HEK293T (cell line): ENCODE data around the gene ZBBX.

Source experiments
- CTCF ChIA-PET: fragments of 350-600 bp; formaldehyde crosslinking; extraction: SDS; loops from one replicate; lab custom pipeline; 2021; ENCODE audit warnings: antibody characterized with exemption, inconsistent platforms; lab: Yijun Ruan, JAX
- POLR2A ChIA-PET: fragments of 350-600 bp; formaldehyde crosslinking; extraction: SDS; loops from one replicate; lab custom pipeline; 2020; ENCODE audit warnings: antibody characterized with exemption, inconsistent platforms; lab: Yijun Ruan, JAX
- DNase-seq: peaks from one replicate; pipeline ENCODE4 v3.0.0; 2012; ENCODE audit warnings: mixed read lengths; ENCODE audit errors: extremely low spot score
- ARNT ChIP-seq: fragments of 450-650 bp; IDR thresholded peaks from 2 replicates; pipeline ENCODE4 v1.6.1; 2017; ENCODE audit warnings: mild to moderate bottlenecking
- BHLHE40 ChIP-seq: fragments of 450-650 bp; IDR thresholded peaks from 2 replicates; pipeline ENCODE4 v1.6.1; 2016; ENCODE audit warnings: mild to moderate bottlenecking, moderate library complexity, borderline replicate concordance
- CTBP1 ChIP-seq: fragments of 450-650 bp; IDR thresholded peaks from 2 replicates; pipeline ENCODE4 v1.6.1; 2016; ENCODE audit warnings: borderline replicate concordance
- ELF4 ChIP-seq: fragments of 450-650 bp; IDR thresholded peaks from 2 replicates; pipeline ENCODE4 v1.6.1; 2017; ENCODE audit warnings: antibody characterized with exemption
- FOXA1 ChIP-seq: fragments of 450-650 bp; IDR thresholded peaks from 2 replicates; pipeline ENCODE4 v1.6.1; 2016; ENCODE audit warnings: mild to moderate bottlenecking
- FOXK2 ChIP-seq: fragments of 450-650 bp; IDR thresholded peaks from 2 replicates; pipeline ENCODE4 v1.6.1; 2016; ENCODE audit warnings: mild to moderate bottlenecking
- FOXM1 ChIP-seq: fragments of 450-650 bp; IDR thresholded peaks from 2 replicates; pipeline ENCODE4 v1.6.1; 2017; ENCODE audit warnings: mild to moderate bottlenecking, borderline replicate concordance
- HDGF ChIP-seq: fragments of 450-650 bp; IDR thresholded peaks from 2 replicates; pipeline ENCODE4 v1.6.1; 2017; ENCODE audit warnings: antibody characterized with exemption, borderline replicate concordance
- L3MBTL2 ChIP-seq: fragments of 450-650 bp; conservative IDR thresholded peaks from 2 replicates; pipeline ENCODE4 v1.6.1; 2016; ENCODE audit warnings: mild to moderate bottlenecking
- LEF1 ChIP-seq: fragments of 450-650 bp; IDR thresholded peaks from 2 replicates; pipeline ENCODE4 v1.6.1; 2017; ENCODE audit warnings: mild to moderate bottlenecking, borderline replicate concordance
- NFRKB ChIP-seq: fragments of 450-650 bp; IDR thresholded peaks from 2 replicates; pipeline ENCODE4 v1.6.1; 2016; ENCODE audit warnings: mild to moderate bottlenecking, moderate library complexity
- SP1 ChIP-seq: fragments of 450-650 bp; IDR thresholded peaks from 2 replicates; pipeline ENCODE4 v1.6.1; 2017
- SUZ12 ChIP-seq: fragments of 450-650 bp; IDR thresholded peaks from 2 replicates; pipeline ENCODE4 v1.6.1; 2016; ENCODE audit warnings: mild to moderate bottlenecking
- TARDBP ChIP-seq: fragments of 450-650 bp; IDR thresholded peaks from 2 replicates; pipeline ENCODE4 v1.6.1; 2016
- ZNF384 ChIP-seq: fragments of 450-650 bp; IDR thresholded peaks from 2 replicates; pipeline ENCODE4 v1.6.1; 2016
- TF ChIP-seq, protein P1 (sequence below): fragments of 450-650 bp; IDR thresholded peaks from 2 replicates; pipeline ENCODE4 v1.6.1; 2016

The ZBBX gene

DNA sequence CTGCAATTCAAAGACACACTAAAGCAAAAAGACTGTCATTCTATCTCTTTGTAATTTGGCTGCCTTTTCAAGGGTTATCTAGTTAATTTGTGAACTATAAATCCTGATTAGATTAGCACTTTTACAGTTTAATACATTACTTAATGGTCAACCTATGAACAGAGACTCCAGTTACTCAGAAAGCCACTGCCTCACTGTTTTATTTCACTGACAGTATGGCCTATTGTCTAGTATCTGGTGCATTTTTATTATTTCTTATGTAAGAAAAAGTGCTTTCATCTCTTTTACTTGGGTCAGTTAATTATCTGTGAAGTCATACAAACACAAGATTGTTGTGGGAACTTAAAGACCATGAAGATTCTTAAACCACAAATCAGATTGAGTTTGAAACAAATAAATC, 133.8 kb downstream of the ZBBX start:
- no peak for DNase-seq
- CTCF ChIA-PET, result no interaction called here
- POLR2A ChIA-PET, result no interaction called here
- TF ChIP-seq SP1, result no peak

DNA sequence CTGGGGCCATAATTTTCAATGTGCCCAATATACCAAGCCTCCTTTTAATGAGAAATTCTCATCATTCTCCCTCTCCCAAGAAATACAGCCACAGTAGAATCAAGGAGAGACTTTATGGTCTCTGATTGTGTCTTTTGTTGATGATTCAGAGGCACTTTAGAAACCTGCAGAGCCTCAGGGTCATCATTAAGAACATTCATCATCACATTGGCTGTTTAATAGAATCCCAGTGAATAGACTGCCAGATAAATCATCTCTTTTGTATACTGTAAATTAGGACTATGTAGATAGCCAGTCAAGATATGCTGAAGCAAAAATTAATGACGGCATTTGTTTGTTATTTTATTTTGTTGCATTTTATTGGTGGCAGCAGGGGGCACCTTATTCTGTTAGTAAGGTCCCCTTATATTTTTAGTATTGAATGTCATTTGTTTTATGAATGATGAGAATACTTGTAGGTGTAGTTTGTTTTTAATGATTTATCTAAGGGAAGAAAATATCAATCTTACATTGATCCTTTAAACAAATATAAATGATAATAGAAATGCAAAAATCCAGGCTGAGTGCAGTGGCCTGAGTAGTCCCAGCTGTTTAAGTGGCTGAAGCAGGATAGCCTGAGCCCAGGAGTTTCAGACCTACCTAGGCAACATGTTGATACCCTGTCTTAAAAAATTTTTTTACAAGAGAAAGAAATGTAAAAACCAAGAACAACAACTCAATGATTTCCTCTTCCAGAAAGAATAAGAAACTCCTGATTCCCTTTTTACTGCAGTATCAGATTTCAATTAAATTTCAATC, 138.8 kb downstream of the ZBBX start:
- peak; percentile 13 for DNase-seq
- ChIA-PET POLR2A (no interaction called here), CTCF (no interaction called here)
- peak; percentile 39; the same call in 1 of the 2 replicates for TF ChIP-seq ARNT
- TF ChIP-seq, protein P1, sequence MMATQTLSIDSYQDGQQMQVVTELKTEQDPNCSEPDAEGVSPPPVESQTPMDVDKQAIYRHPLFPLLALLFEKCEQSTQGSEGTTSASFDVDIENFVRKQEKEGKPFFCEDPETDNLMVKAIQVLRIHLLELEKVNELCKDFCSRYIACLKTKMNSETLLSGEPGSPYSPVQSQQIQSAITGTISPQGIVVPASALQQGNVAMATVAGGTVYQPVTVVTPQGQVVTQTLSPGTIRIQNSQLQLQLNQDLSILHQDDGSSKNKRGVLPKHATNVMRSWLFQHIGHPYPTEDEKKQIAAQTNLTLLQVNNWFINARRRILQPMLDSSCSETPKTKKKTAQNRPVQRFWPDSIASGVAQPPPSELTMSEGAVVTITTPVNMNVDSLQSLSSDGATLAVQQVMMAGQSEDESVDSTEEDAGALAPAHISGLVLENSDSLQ, result peak; percentile 96
- no peak for TF ChIP-seq BHLHE40
- peak; percentile 89 for TF ChIP-seq CTBP1

DNA sequence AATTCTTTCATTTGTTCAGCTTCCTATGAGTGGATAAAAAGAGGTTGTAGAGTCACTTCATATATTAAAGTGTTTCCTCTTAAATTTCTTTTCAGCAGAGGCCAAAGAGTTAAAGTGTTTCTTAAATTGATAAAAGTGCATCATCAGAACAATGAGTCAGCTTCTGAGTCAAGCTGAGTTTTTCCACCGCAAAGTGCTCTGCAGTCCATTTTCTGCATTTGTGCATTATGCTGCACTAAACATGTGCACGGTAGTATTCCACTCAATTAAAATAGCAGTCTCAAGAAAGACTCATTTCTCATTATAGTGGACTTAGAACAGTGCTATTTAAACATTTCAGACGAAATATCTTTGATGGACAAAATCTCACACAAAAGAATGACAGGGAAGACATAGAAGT, 152.0 kb downstream of the ZBBX start:
- POLR2A ChIA-PET, result no interaction called here
- CTCF ChIA-PET, result no interaction called here
- TF ChIP-seq ARNT, result no peak
- no peak for TF ChIP-seq TARDBP
- TF ChIP-seq LEF1, result no peak
- no peak for TF ChIP-seq CTBP1
- TF ChIP-seq BHLHE40, result no peak
- TF ChIP-seq NFRKB, result no peak
- no peak for TF ChIP-seq SP1
- TF ChIP-seq ELF4, result no peak
- TF ChIP-seq FOXM1, result no peak
- no peak for TF ChIP-seq L3MBTL2
- TF ChIP-seq ZNF384, result no peak
- TF ChIP-seq, protein P1, result no peak
- TF ChIP-seq FOXK2, result no peak
- TF ChIP-seq FOXA1, result no peak
- TF ChIP-seq HDGF, result no peak
- TF ChIP-seq SUZ12, result no peak
- DNase-seq, result no peak

DNA sequence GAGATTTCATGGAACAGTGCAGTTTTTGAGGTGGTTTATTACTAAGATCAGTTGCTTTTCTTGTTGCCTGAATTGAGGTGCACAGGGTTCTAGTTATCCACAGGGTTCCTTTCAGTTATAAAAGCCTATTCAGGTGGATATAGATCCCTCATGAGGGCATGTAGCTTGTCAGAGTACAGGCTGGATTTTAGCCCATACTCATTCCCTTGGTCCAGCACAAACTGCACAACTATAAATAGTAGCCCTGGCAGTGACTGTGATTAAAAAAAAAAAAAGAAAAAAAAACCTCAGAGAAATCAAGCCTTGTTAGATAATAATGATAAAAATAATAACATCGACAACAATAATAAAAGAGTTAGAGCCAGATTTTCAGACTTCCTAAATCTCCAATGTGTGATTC, 154.3 kb downstream of the ZBBX start:
- CTCF ChIA-PET, result interaction anchor here (0.6 kb wide), 1 partner anchor 1320 kb away, joined by 3 read pairs; no protein-coding TSS in a partner anchor
- no peak for TF ChIP-seq CTBP1
- POLR2A ChIA-PET, result no interaction called here
- DNase-seq, result no peak

DNA sequence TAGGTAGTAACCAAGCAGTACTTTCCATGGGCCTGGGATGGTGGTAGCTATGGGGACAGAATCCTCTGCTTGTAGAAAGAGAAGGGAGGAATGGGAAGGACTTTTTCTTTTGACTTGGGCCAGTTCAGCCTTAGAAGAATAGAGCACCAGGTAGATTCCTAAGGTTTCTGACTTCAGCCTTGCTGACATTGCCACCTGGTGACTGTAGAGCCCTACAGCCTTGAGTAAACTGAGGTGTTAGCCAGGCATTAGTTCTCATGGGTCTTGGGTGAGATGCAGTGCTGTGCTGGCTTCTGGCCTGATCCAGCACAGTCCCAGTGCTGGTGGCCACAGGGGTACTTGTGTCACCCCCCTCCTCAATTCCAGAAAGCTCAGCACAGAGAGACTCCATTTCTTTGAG, 171.1 kb downstream of the ZBBX start:
- DNase-seq, result no peak
- no peak for TF ChIP-seq FOXA1
- TF ChIP-seq FOXK2, result no peak
- no peak for TF ChIP-seq SUZ12
- TF ChIP-seq ZNF384, result no peak
- no peak for TF ChIP-seq CTBP1
- no peak for TF ChIP-seq ARNT
- TF ChIP-seq FOXM1, result no peak
- no peak for TF ChIP-seq ELF4
- no peak for TF ChIP-seq SP1
- no peak for TF ChIP-seq TARDBP
- ChIA-PET POLR2A (no interaction called here), CTCF (no interaction called here)

DNA sequence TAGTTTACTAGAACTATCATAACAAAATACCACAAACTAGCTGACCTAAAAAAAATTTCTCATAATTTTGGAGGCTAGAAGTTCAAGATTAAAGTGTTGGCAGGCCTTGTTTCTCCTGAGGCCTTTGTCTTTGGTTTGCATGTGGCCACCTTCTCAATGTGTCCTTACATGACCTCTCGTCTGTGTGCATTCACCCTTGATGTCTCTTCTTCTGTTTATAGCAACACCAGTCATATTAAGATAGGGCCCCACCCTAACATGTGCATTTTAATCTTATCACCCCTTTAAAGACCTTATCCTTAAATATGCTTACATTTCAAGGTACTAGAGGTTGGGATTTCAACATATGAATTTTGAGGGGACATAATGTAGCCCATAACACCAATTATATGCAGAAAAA, 177.0 kb downstream of the ZBBX start:
- DNase-seq, result no peak
- ChIA-PET CTCF (no interaction called here), POLR2A (no interaction called here)
- TF ChIP-seq FOXK2 (no peak), NFRKB (no peak), SP1 (no peak)

DNA sequence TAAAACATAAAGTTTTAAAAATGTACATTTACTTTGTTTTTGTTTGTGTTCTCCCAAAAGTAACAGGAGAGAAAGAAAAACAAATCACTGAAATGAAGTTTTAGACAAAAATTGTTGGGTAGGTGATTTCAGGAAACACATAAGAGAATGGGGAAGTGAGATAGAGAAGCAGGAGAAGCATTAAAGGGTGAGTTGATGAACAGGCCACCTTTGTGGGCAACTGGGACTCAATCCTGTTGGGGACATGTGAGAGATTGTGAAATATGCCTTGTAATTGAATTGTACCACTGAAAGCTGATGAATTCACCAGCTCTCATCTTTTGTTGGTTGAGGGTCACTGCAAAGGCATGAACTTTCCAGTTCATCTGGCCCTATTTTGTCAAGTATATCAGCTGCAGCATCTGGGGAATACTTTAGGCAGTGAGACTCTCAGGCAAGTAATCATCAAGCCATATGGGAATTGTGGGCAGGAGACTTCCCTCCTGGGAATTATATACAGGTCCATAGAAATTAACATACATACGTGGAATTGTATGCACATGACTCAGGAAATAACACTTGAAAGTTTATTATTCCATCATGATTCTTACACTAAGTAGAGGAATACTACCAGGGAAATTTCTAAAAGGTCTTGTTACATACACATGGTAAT, 181.0 kb downstream of the ZBBX start:
- no peak for DNase-seq
- POLR2A ChIA-PET, result no interaction called here
- CTCF ChIA-PET, result no interaction called here
- no peak for TF ChIP-seq ELF4
- TF ChIP-seq CTBP1, result no peak
- TF ChIP-seq FOXK2, result no peak
- TF ChIP-seq NFRKB, result no peak
- TF ChIP-seq, protein P1, result no peak
- no peak for TF ChIP-seq SP1
- TF ChIP-seq TARDBP, result no peak
- no peak for TF ChIP-seq ZNF384
- TF ChIP-seq LEF1, result no peak
- no peak for TF ChIP-seq SUZ12
- TF ChIP-seq FOXM1, result no peak
- TF ChIP-seq HDGF, result no peak
